GM12878 (cell line): ENCODE data around the gene NRXN3. TPM values are rescaled to one million over a fixed set of nuclear protein-coding genes. Genes with fewer than 3 reads are reported as not detected.

Source experiments
- ATAC-seq: fragments of 200-7000 bp; cut with Tn5 transposase; 3 replicates; pipeline ENCODE4 v1.9.1; 2020; ENCODE audit warnings: mild to moderate bottlenecking, moderate library complexity
- BruUV-seq: library from RNA; stranded (reverse); fragments of 400-500 nt; replicated peaks from 2 replicates; lab custom pipeline; 2021; lab: Mats Ljungman, UMichigan
- CTCF ChIA-PET: fragments of 300-600 bp; sonication (Branson Sonifier 250); formaldehyde crosslinking; extraction: SDS; loops from one replicate; lab custom pipeline; 2021; ENCODE audit warnings: inconsistent platforms; lab: Yijun Ruan, JAX
- POLR2A ChIA-PET: fragments of 350-600 bp; formaldehyde crosslinking; extraction: SDS; loops from one replicate; lab custom pipeline; 2021; ENCODE audit warnings: inconsistent platforms; lab: Charles Lee
- RAD21 ChIA-PET: fragments of 300-600 bp; sonication (Branson Sonifier 250); formaldehyde crosslinking; loops from one replicate; lab custom pipeline; 2023; ENCODE audit warnings: antibody characterized with exemption; ENCODE audit not compliant: unreplicated experiment; lab: Charles Lee
- SMC1A ChIA-PET: fragments of 300-600 bp; sonication (Branson Sonifier 250); formaldehyde crosslinking; loops from one replicate; lab custom pipeline; 2023; ENCODE audit not compliant: unreplicated experiment, uncharacterized antibody; lab: Charles Lee
- DNase-seq: peaks from one replicate; pipeline ENCODE4 v3.0.0-alpha.2; 2011; ENCODE audit warnings: low read depth, low spot score
- FAIRE-seq: peaks from 3 replicates; lab custom pipeline; 2011; peaks lifted over from hg19 to GRCh38; lab: Jason Lieb, UNC
- H2AFZ ChIP-seq: 2 replicates; pipeline ENCODE4 v1.6.0; 2011; ENCODE audit warnings: low read depth, low read length, control low read depth; ENCODE audit not compliant: control insufficient read depth
- H3K27ac ChIP-seq: 2 replicates; pipeline ENCODE4 v1.5.1; 2011; ENCODE audit warnings: control low read depth; ENCODE audit not compliant: control insufficient read depth, insufficient read depth
- H3K27me3 ChIP-seq, 2 experiments: replicated peaks in 1 of 2; 2 replicates each; pipeline versions ENCODE4 v1.6.0 to v1.6.1; 2011; ENCODE audit warnings: low read length in 1 of 2; ENCODE audit not compliant: control insufficient read depth in 2 of 2, insufficient read depth in 2 of 2
- H3K36me3 ChIP-seq, 2 experiments: 2 replicates each; pipeline ENCODE4 v1.5.1; 2011; ENCODE audit warnings: low read length in 1 of 2; ENCODE audit not compliant: control insufficient read depth in 2 of 2, insufficient read depth in 2 of 2
- H3K4me1 ChIP-seq: 2 replicates; pipeline ENCODE4 v1.6.1; 2011; ENCODE audit warnings: mild to moderate bottlenecking, low read length, moderate library complexity, mixed read lengths; ENCODE audit not compliant: control insufficient read depth, insufficient read depth
- H3K4me2 ChIP-seq: 2 replicates; pipeline ENCODE4 v1.6.0; 2011; ENCODE audit warnings: control low read depth; ENCODE audit not compliant: control insufficient read depth, insufficient read depth
- H3K4me3 ChIP-seq: fragments of 200-600 bp; sonication (generic); 2 replicates; pipeline ENCODE4 v1.5.1; 2016
- H3K79me2 ChIP-seq: 2 replicates; pipeline ENCODE4 v1.6.0; 2011; ENCODE audit warnings: low read length; ENCODE audit not compliant: control insufficient read depth, insufficient read depth
- H3K9ac ChIP-seq: 2 replicates; pipeline ENCODE4 v1.8.0; 2011; ENCODE audit warnings: low read length, control low read depth, mixed read lengths; ENCODE audit not compliant: control insufficient read depth, insufficient read depth
- H3K9me3 ChIP-seq: replicated peaks from 3 replicates; pipeline ENCODE4 v1.5.1; 2011; ENCODE audit warnings: mild to moderate bottlenecking, low read length; ENCODE audit not compliant: control insufficient read depth, insufficient read depth
- H4K20me1 ChIP-seq: 2 replicates; pipeline ENCODE4 v1.6.0; 2011; ENCODE audit not compliant: control insufficient read depth, insufficient read depth
- ETV6 ChIP-seq, 2 experiments: fragments of 450-650 bp in 1 of 2; IDR thresholded peaks in 1 of 2; conservative IDR thresholded peaks in 1 of 2; 2 replicates each; pipeline ENCODE4 v1.6.1; 2014; ENCODE audit warnings: antibody characterized with exemption in 1 of 2, borderline replicate concordance in 1 of 2, low read depth in 1 of 2, mild to moderate bottlenecking in 1 of 2, moderate library complexity in 1 of 2
- FOS ChIP-seq: IDR thresholded peaks from 3 replicates; pipeline ENCODE4 v1.6.1; 2011; ENCODE audit warnings: borderline replicate concordance; ENCODE audit not compliant: insufficient read length; ENCODE audit errors: extremely low read depth
- JUNB ChIP-seq: IDR thresholded peaks from 2 replicates; pipeline ENCODE4 v1.6.1; 2016; ENCODE audit warnings: antibody characterized with exemption, mild to moderate bottlenecking
- KAT2A ChIP-seq: conservative IDR thresholded peaks from 2 replicates; pipeline ENCODE4 v1.6.1; 2011; ENCODE audit warnings: low read depth, low read length; ENCODE audit not compliant: control insufficient read depth
- MAX ChIP-seq: IDR thresholded peaks from 2 replicates; pipeline ENCODE4 v1.6.1; 2012; ENCODE audit warnings: low read depth, low read length, improper control_type of control experiment
- MEF2B ChIP-seq: fragments of 450-650 bp; IDR thresholded peaks from 2 replicates; pipeline ENCODE4 v1.6.1; 2018; ENCODE audit warnings: mild to moderate bottlenecking, moderate library complexity; ENCODE audit not compliant: partially characterized antibody, poor library complexity, severe bottlenecking
- RUNX3 ChIP-seq: IDR thresholded peaks from 2 replicates; pipeline ENCODE4 v1.6.1; 2012; ENCODE audit warnings: low read length, inconsistent platforms
- SIN3A ChIP-seq: IDR thresholded peaks from 2 replicates; pipeline ENCODE4 v1.6.1; 2012; ENCODE audit warnings: low read depth, low read length, improper control_type of control experiment
- ZNF207 ChIP-seq: fragments of 450-650 bp; IDR thresholded peaks from 2 replicates; pipeline ENCODE4 v1.6.1; 2014; ENCODE audit warnings: antibody characterized with exemption, mild to moderate bottlenecking, borderline replicate concordance
- ZNF687 ChIP-seq: fragments of 450-650 bp; IDR thresholded peaks from 2 replicates; pipeline ENCODE4 v1.6.1; 2017; ENCODE audit warnings: mild to moderate bottlenecking, moderate library complexity
- WGBS: methylation state at CpG from one replicate; pipeline ENCODE4 v1.1.6; 2016; ENCODE audit warnings: low lambda C conversion rate; ENCODE audit not compliant: insufficient replicate concordance, insufficient coverage; ENCODE audit errors: missing lambda C conversion rate; 5-methylcytosine and 5-hydroxymethylcytosine counted together
- in situ Hi-C: fragments of 300-500 bp; cut with MboI; formaldehyde crosslinking; loops from 9 replicates; pipeline ENCODE4 v1.14.3; 2018; ENCODE audit warnings: mixed read lengths
- intact Hi-C: fragments of 100-400 bp; cut with micrococcal nuclease; formaldehyde crosslinking; loops from one replicate; pipeline ENCODE4 v1.14.2; 2022; ENCODE audit not compliant: unreplicated experiment
- polyA plus RNA-seq, 11 experiments: library from polyadenylated mRNA; depleted of rRNA in 4 of 11; unstranded in 6 of 11; stranded (reverse) in 5 of 11; fragments of >200 nt; fragmentation: Nextera tagmentation in 4 of 11; fragmentation: Illumina TruSeq in 1 of 11; extraction: Ambion mirVana in 4 of 11; extraction: Trizol in 1 of 11; gene quantifications; 1 replicate in 1 of 11; 2 replicates in 10 of 11; pipeline versions ENCODE4 v1.2.1 to v1.2.3, GENCODE V29; 2011 to 2016; ENCODE audit warnings: inconsistent platforms in 2 of 11, missing spikeins in 2 of 11, low read depth in 1 of 11
- total RNA-seq, 4 experiments: library from RNA; depleted of rRNA in 3 of 4; stranded (reverse); fragments of >200 nt in 3 of 4; fragmentation: Illumina TruSeq in 1 of 4; extraction: Trizol in 1 of 4; gene quantifications; 2 replicates each; pipeline versions ENCODE4 v1.2.1 to v1.2.3, GENCODE V29; 2013 to 2021

The NRXN3 gene
- total and polyA plus RNA-seq, 10 of the 15 experiments (the other 5 are each of a cell fraction or from before 2014, with no cell fraction given), result 0.52 to 3.3 (median 1.4) TPM

- no peak overlapping the region for H3K4me2 ChIP-seq
- ATAC-seq (no peak), DNase-seq (no peak), FAIRE-seq (no peak)
- no peaks in the 10 kb centered on the region for H3K4me1 ChIP-seq
- H3K79me2 ChIP-seq, result no peaks in the 10 kb centered on the region
- no peak overlapping the region for H2AFZ ChIP-seq
- in situ Hi-C loops, result no loop called here
- no peak overlapping the region for H3K27ac ChIP-seq
- no peak overlapping the region for H3K9ac ChIP-seq
- H3K4me3 ChIP-seq, result no peak overlapping the region
- H3K27me3 ChIP-seq, result no peaks in the 10 kb centered on the region
- ChIA-PET SMC1A (no interaction called here), POLR2A (no interaction called here), RAD21 (no interaction called here), CTCF (interaction anchor here (2.2 kb wide), 1 partner anchor 9 kb away, joined by 8 read pairs; no protein-coding TSS in a partner anchor)
- H3K36me3 ChIP-seq, result no peaks in the 10 kb centered on the region
- H4K20me1 ChIP-seq, result no peaks in the 10 kb centered on the region
- 36% methylated on average over 4 of the region's 4 CpGs for WGBS
- TF ChIP-seq MAX (no peak), ZNF687 (no peak), JUNB (no peak), RUNX3 (no peak), FOS (no peak), SIN3A (no peak), MEF2B (no peak), KAT2A (no peak), ETV6 (conservative IDR thresholded peaks at IDR 0.05 in 1 of 2, IDR thresholded peaks at IDR 0.05 in 1 of 2; ENCODE audit: borderline replicate concordance in 1 of 2, low read depth in 1 of 2) (no peak), ZNF207 (no peak)
- BruUV-seq, result no TSS peak
- intact Hi-C loops, result no loop called here
- H3K9me3 ChIP-seq, result no peaks in the 10 kb centered on the region
Measured at GRCh38 chr14:78857974-78858373, 687.8 kb downstream of the NRXN3 start.
